NB4 (cell line): ENCODE results near the gene PEAK3.

Experiments used
- DNase-seq: peaks from one replicate; pipeline ENCODE4 v3.0.0; 2010; ENCODE audit warnings: low read depth
- H3K4me3 ChIP-seq: one replicate; pipeline ENCODE4 v1.5.1; 2011; ENCODE audit warnings: mild to moderate bottlenecking, low read depth, low read length, moderate library complexity
- MYC ChIP-seq: IDR thresholded peaks from 2 replicates; pipeline ENCODE4 v1.6.1; 2011; ENCODE audit warnings: low read depth, low read length
- POLR2A ChIP-seq: IDR thresholded peaks from 2 replicates; pipeline ENCODE4 v1.6.1; 2011; ENCODE audit warnings: mild to moderate bottlenecking; ENCODE audit not compliant: insufficient read length; ENCODE audit errors: extremely low read depth
- TF ChIP-seq, protein P1 (sequence below): IDR thresholded peaks from one replicate; pipeline ENCODE4 v1.5.1; 2012; ENCODE audit warnings: low read depth, low read length
- TF ChIP-seq, protein P2 (sequence below): IDR thresholded peaks from 2 replicates; pipeline ENCODE4 v1.6.1; 2011; ENCODE audit warnings: low read depth, low read length

Gene PEAK3

DNA sequence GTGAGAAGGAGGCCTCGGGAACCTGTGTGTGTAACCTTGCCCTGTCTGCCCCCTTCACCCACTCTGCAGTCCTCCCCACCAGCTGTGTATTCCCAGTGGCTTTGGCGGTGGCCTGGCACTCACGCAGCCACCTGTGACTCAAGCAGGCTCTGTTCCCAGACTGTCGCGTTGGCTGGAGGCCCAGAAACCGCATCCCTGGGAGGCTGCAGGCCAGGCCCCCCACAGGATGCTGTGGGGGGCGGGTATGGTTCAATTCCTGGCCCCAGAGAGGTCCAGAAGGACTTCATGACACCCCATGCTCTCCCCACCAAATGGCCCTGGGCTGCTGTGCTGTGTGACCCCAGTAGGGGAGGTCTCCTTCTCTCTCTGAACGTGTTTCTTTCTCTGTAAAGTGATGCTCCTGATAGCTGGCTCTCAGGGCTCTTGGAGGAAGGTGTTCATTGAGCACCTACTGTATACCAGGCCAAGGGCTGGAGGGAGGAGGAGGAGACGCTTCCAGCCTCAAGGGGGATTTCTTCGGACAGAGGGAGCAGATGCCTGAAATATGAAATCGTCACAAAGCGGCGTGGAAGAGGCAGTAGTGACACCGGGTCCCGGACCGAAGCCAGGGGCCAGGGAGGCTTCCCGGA lies 27.9 kb upstream of the PEAK3 start:
- TF ChIP-seq MYC (no peak), POLR2A (no peak)
- TF ChIP-seq, protein P1, sequence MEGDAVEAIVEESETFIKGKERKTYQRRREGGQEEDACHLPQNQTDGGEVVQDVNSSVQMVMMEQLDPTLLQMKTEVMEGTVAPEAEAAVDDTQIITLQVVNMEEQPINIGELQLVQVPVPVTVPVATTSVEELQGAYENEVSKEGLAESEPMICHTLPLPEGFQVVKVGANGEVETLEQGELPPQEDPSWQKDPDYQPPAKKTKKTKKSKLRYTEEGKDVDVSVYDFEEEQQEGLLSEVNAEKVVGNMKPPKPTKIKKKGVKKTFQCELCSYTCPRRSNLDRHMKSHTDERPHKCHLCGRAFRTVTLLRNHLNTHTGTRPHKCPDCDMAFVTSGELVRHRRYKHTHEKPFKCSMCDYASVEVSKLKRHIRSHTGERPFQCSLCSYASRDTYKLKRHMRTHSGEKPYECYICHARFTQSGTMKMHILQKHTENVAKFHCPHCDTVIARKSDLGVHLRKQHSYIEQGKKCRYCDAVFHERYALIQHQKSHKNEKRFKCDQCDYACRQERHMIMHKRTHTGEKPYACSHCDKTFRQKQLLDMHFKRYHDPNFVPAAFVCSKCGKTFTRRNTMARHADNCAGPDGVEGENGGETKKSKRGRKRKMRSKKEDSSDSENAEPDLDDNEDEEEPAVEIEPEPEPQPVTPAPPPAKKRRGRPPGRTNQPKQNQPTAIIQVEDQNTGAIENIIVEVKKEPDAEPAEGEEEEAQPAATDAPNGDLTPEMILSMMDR, result no peak
- TF ChIP-seq, protein P2, sequence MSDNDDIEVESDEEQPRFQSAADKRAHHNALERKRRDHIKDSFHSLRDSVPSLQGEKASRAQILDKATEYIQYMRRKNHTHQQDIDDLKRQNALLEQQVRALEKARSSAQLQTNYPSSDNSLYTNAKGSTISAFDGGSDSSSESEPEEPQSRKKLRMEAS, result no peak
- peak; percentile 53 for DNase-seq
- H3K4me3 ChIP-seq, result no peak overlapping the region

DNA sequence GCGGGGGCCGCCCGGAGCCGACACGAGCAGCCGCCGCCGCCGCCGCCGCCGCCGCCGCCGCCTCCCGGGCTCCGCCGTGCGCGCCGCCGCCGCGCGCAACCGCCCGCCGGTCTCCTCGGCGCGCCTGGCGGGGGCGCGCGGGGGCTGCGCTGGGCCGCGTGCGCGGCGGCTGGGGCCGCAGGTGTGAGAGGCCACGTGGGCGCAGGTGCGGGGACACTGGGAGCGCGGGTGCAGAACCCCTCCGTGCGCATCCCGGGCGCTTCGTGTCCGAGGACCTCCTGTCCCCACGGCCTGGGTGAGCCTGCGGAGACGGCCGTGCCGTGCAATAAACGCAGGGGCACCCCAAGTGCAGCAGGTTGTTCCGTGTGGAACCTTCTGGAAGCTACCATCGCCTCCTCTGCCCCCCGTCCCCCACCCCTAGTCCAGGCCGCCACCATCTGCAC lies 26.2 kb upstream of the PEAK3 start, which contains the start of gene LINGO3:
Gene LINGO3, minus strand, starts transcription at position 41 of the 443 bp plus-strand sequence. CDS start 16,378 bp downstream, outside the sequence.
- no peak within 1 kb of the TSS for H3K4me3 ChIP-seq
- DNase-seq, result no peak
- no peak for TF ChIP-seq MYC
- no peak for TF ChIP-seq POLR2A
- TF ChIP-seq, protein P2, result no peak
- TF ChIP-seq, protein P1, result no peak

DNA sequence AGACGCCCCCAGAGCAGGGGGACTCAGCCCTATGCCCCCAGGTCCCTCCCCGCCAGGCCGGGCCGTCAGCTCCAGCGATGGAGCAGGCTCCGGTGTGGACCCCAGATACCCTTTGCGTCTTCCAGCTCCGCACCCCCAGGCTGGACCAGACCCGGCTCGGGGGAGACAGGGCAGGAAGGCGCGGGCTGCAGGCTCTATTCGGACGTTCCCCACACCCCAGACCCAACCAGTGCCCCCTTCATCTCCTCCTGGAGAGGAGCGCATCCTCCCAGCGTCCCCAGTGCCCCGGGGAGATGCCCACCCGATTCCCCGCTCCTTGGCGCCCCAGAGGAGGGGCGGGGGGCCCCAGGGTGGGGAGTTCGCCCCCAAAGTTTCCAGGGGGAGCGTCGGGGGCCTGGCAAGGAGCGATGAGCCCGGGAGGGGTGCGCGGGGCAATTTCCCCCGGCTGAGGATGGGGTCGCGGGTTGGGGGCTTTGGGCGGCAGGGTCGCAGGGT lies 25.6 kb upstream of the PEAK3 start:
- DNase-seq, result no peak
- no peak overlapping the region for H3K4me3 ChIP-seq
- TF ChIP-seq, protein P2, result no peak
- TF ChIP-seq POLR2A (no peak), MYC (no peak)
- TF ChIP-seq, protein P1, result no peak

DNA sequence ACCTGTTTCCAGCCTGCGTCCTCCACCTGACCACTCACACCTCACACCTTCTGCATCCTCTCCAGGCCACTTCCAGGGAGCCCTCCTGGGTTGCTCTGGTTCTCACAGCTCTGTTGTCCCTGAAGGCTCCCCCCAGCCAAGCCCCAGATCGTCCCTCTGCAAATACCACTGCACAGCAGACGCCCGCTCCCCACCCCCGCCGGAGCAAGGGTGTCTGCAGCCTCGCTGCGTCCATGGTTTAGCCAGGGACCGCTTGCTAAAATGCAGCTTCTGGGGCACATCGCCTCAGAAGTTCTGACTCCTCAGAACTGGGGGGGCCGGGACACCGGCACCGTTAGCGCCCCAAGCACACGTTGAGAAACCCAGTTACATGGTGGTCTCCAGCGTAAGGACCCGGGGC lies 25.0 kb upstream of the PEAK3 start:
- TF ChIP-seq MYC (no peak), POLR2A (no peak)
- TF ChIP-seq, protein P2, result no peak
- TF ChIP-seq, protein P1, result no peak
- no peak overlapping the region for H3K4me3 ChIP-seq
- DNase-seq, result no peak

DNA sequence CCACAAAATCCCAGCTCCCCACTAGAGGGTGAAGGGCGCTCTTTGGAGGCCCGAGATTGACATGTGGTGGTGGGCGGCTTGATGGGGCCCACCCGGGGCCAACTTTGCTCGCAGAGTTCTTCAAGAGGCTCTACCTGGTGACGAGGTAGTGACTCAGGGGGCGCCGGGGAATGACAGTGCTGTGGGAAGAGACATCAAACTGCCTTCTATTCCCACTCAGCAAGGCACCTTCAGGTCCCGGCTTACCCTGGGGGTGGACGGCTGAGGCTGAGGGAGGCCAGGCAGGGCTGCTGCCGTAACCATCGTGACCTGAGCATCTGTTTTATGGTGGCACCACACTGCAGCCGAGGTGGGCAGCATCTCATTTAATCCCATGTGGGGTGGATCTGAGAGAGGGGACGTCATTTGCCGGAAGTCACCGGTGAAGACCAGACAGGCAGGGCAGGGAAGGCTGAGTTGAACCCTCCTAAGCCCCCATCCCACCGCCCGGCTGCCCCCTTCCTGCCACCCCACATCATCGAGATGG lies 24.4 kb upstream of the PEAK3 start:
- TF ChIP-seq, protein P1, result no peak
- TF ChIP-seq, protein P2, result no peak
- TF ChIP-seq POLR2A, result no peak
- TF ChIP-seq MYC, result no peak
- H3K4me3 ChIP-seq, result no peak overlapping the region
- no peak for DNase-seq
